K562 (cell line): Measurements from ENCODE around the gene SRM. TPM values are rescaled to one million over a fixed set of nuclear protein-coding genes. Genes with fewer than 3 reads are reported as not detected.

Experiments used
- CREB3 ChIP-seq: fragments of 450-650 bp; conservative IDR thresholded peaks from 2 replicates; pipeline ENCODE4 v1.6.1; 2016; ENCODE audit warnings: missing genetic modification characterization, low read depth, mild to moderate bottlenecking, missing compliant biosample characterization, moderate library complexity
- CREM ChIP-seq: IDR thresholded peaks from 2 replicates; pipeline ENCODE4 v1.6.1; 2014; ENCODE audit warnings: antibody characterized with exemption, low read depth
- ETS1 ChIP-seq: conservative IDR thresholded peaks from 2 replicates; pipeline ENCODE4 v1.6.1; 2011; ENCODE audit warnings: low read depth, mild to moderate bottlenecking, low read length; ENCODE audit not compliant: control insufficient read depth
- FOXP4 ChIP-seq: sonication (generic); formaldehyde crosslinking; IDR thresholded peaks from 2 replicates; pipeline ENCODE4 v1.8.0; 2022; ENCODE audit warnings: mild to moderate bottlenecking, missing genetic modification reagents, borderline replicate concordance
- GTF2B ChIP-seq: IDR thresholded peaks from 2 replicates; pipeline ENCODE4 v1.6.1; 2011; ENCODE audit not compliant: insufficient read length; ENCODE audit errors: extremely low read depth
- HNRNPL ChIP-seq: fragments of 200-400 bp; formaldehyde crosslinking; IDR thresholded peaks from 2 replicates; pipeline ENCODE4 v1.6.1; 2017; ENCODE audit warnings: low read depth, mild to moderate bottlenecking, low read length
- IRF2 ChIP-seq: sonication (generic); formaldehyde crosslinking; IDR thresholded peaks from 2 replicates; pipeline ENCODE4 v1.8.1; 2022; ENCODE audit warnings: mild to moderate bottlenecking, missing genetic modification reagents
- MBD2 ChIP-seq: sonication (generic); IDR thresholded peaks from 2 replicates; pipeline ENCODE4 v1.6.1; 2016; ENCODE audit warnings: low read depth, borderline replicate concordance
- NR1H2 ChIP-seq: sonication (generic); formaldehyde crosslinking; IDR thresholded peaks from 2 replicates; pipeline ENCODE4 v1.4.0; 2020; ENCODE audit warnings: mild to moderate bottlenecking, missing genetic modification reagents
- RREB1 ChIP-seq: fragments of 250-450 bp; sonication (Bioruptor Pico); IDR thresholded peaks from 2 replicates; pipeline ENCODE4 v1.4.0; 2020
- SAFB2 ChIP-seq: fragments of 200-400 bp; formaldehyde crosslinking; IDR thresholded peaks from 2 replicates; pipeline ENCODE4 v1.6.1; 2018; ENCODE audit warnings: borderline replicate concordance, low read length, low read depth, moderate library complexity; ENCODE audit not compliant: severe bottlenecking
- SAP30 ChIP-seq: fragments of 200-600 bp; sonication (generic); IDR thresholded peaks from 2 replicates; pipeline ENCODE4 v1.6.1; 2012; ENCODE audit warnings: borderline replicate concordance, low read depth, mild to moderate bottlenecking, moderate library complexity, low read length, control low read depth, inconsistent platforms; ENCODE audit not compliant: insufficient read depth, poor library complexity, severe bottlenecking
- SIN3B ChIP-seq: fragments of 450-650 bp; IDR thresholded peaks from 2 replicates; pipeline ENCODE4 v1.6.1; 2017; ENCODE audit warnings: low read depth, mild to moderate bottlenecking, moderate library complexity
- SRSF1 ChIP-seq: fragments of 200-400 bp; formaldehyde crosslinking; IDR thresholded peaks from 2 replicates; pipeline ENCODE4 v1.6.1; 2017; ENCODE audit warnings: mild to moderate bottlenecking, low read depth, low read length, moderate library complexity
- polyA plus RNA-seq, 8 experiments: library from polyadenylated mRNA; depleted of rRNA in 4 of 8; stranded (reverse) in 5 of 8; unstranded in 3 of 8; fragments of >200 nt; fragmentation: Nextera tagmentation in 2 of 8; fragmentation: Illumina TruSeq in 1 of 8; extraction: Ambion mirVana in 2 of 8; extraction: Trizol in 1 of 8; gene quantifications; 2 replicates each; pipeline versions ENCODE4 v1.2.1 to v1.2.3, GENCODE V29; 2011 to 2014; ENCODE audit warnings: inconsistent platforms in 1 of 8, missing spikeins in 1 of 8
- total RNA-seq, 7 experiments: library from RNA; depleted of rRNA in 6 of 7; stranded (reverse); fragments of >200 nt in 6 of 7; fragmentation: Illumina TruSeq in 2 of 7; extraction: Trizol in 2 of 7; gene quantifications; 2 replicates each; pipeline versions ENCODE4 v1.2.1 to v1.2.3, GENCODE V29; 2011 to 2021; ENCODE audit warnings: low replicate concordance in 1 of 7

Gene SRM
- total and polyA plus RNA-seq, 9 of the 15 experiments (the other 6 are each of a cell fraction or from before 2014, with no cell fraction given), result 23.9 to 373 (median 82.5) TPM

GRCh38 chr1:11012260-11013159 is 47.3 kb downstream of the SRM start, which contains the start of gene TARDBP (continued):
- TF ChIP-seq FOXP4 (CRISPR knock-in tag) (peak; percentile 88; the same call in 1 of the 2 replicates), SIN3B (peak; percentile 88), ETS1 (peak; percentile 65; the same call in 1 of the 2 replicates), RREB1 (no peak), SAFB2 (no peak), NR1H2 (CRISPR knock-in tag) (peak; percentile 95), GTF2B (no peak), MBD2 (peak; percentile 99), HNRNPL (peak; percentile 87), CREM (peak; percentile 84), IRF2 (0 out of 2 replicates have a peak, but pooled peaks have one; percentile 51), SRSF1 (0 out of 2 replicates have a peak, but pooled peaks have one; percentile 64), CREB3 (no peak), SAP30 (peak; percentile 89)
